GM23248 (cell line): ENCODE results near the gene NEGR1. TPM values are rescaled to one million over a fixed set of nuclear protein-coding genes. Genes with fewer than 3 reads are reported as not detected.

ENCODE experiments used
- DNase-seq: peaks from one replicate; pipeline ENCODE4 v3.0.0-alpha.2; 2015
- H2AFZ ChIP-seq: fragments of 200-600 bp; sonication (generic); 2 replicates; pipeline ENCODE4 v1.6.1; 2016; ENCODE audit warnings: antibody characterized with exemption
- H3F3A ChIP-seq: fragments of 200-600 bp; sonication (generic); 2 replicates; pipeline ENCODE4 v1.6.1; 2016; ENCODE audit warnings: mild to moderate bottlenecking, antibody characterized with exemption, mixed run types; ENCODE audit not compliant: insufficient read depth
- H3K27ac ChIP-seq: fragments of 200-600 bp; sonication (generic); 2 replicates; pipeline ENCODE4 v1.5.1; 2016; ENCODE audit warnings: mild to moderate bottlenecking
- H3K27me3 ChIP-seq: fragments of 200-600 bp; sonication (generic); replicated peaks from 2 replicates; pipeline ENCODE4 v1.6.1; 2016; ENCODE audit warnings: mild to moderate bottlenecking; ENCODE audit not compliant: insufficient read depth
- H3K36me3 ChIP-seq: fragments of 200-600 bp; sonication (generic); 2 replicates; pipeline ENCODE4 v1.6.1; 2016; ENCODE audit warnings: low read depth, mild to moderate bottlenecking
- H3K4me1 ChIP-seq: fragments of 200-600 bp; sonication (generic); 2 replicates; pipeline ENCODE4 v1.6.1; 2016; ENCODE audit warnings: mild to moderate bottlenecking; ENCODE audit not compliant: insufficient read depth
- H3K4me2 ChIP-seq: fragments of 200-600 bp; sonication (generic); one replicate; pipeline ENCODE4 v1.6.1; 2016; ENCODE audit warnings: mild to moderate bottlenecking; ENCODE audit not compliant: unreplicated experiment
- H3K4me3 ChIP-seq: fragments of 200-600 bp; sonication (generic); 2 replicates; pipeline ENCODE4 v1.5.1; 2016; ENCODE audit warnings: mild to moderate bottlenecking
- H3K79me2 ChIP-seq: fragments of 200-600 bp; sonication (generic); 2 replicates; pipeline ENCODE4 v1.6.1; 2016; ENCODE audit warnings: mild to moderate bottlenecking; ENCODE audit not compliant: insufficient read depth
- H3K9ac ChIP-seq: fragments of 200-600 bp; sonication (generic); 2 replicates; pipeline ENCODE4 v1.6.1; 2016; ENCODE audit warnings: mild to moderate bottlenecking
- H3K9me2 ChIP-seq: fragments of 200-600 bp; sonication (generic); 2 replicates; pipeline ENCODE4 v1.6.1; 2016; ENCODE audit warnings: mixed run types, mild to moderate bottlenecking, moderate library complexity; ENCODE audit not compliant: insufficient read depth
- H3K9me3 ChIP-seq: fragments of 200-600 bp; sonication (generic); one replicate; pipeline ENCODE4 v1.6.1; 2017; ENCODE audit warnings: low read depth
- H4K20me1 ChIP-seq: fragments of 200-600 bp; sonication (generic); 2 replicates; pipeline ENCODE4 v1.6.0; 2016; ENCODE audit not compliant: insufficient read depth
- EZH2 ChIP-seq: fragments of 200-600 bp; sonication (generic); IDR thresholded peaks from 2 replicates; pipeline ENCODE4 v1.6.1; 2018; ENCODE audit warnings: antibody characterized with exemption, mild to moderate bottlenecking; ENCODE audit not compliant: insufficient read depth, poor library complexity, severe bottlenecking
- EZH2phosphoT487 ChIP-seq: fragments of 200-600 bp; sonication (generic); IDR thresholded peaks from 2 replicates; pipeline ENCODE4 v1.6.1; 2018; ENCODE audit warnings: antibody characterized with exemption, moderate library complexity, mild to moderate bottlenecking, low read depth; ENCODE audit not compliant: insufficient read depth
- WGBS, 2 experiments: methylation state at CpG; one replicate each; pipeline ENCODE4 v1.1.6; 2015 to 2017; ENCODE audit warnings: low lambda C conversion rate in 2 of 2, low coverage in 1 of 2; ENCODE audit errors: missing lambda C conversion rate in 2 of 2; 5-methylcytosine and 5-hydroxymethylcytosine counted together
- in situ Hi-C: fragments of 300-500 bp; cut with MboI; formaldehyde crosslinking; loops from 2 replicates; pipeline ENCODE4 v1.15.0; 2020
- polyA plus RNA-seq: library from polyadenylated mRNA; unstranded; fragments of >200 nt; fragmentation: Nextera tagmentation; extraction: Ambion mirVana; gene quantifications from 2 replicates; pipeline ENCODE4 v1.2.1, GENCODE V29; 2016
- total RNA-seq: library from RNA; depleted of rRNA; stranded (reverse); fragments of >200 nt; shearing (Covaris generic); gene quantifications from 2 replicates; pipeline ENCODE4 v1.2.3, GENCODE V29; 2014

Gene NEGR1
- total and polyA plus RNA-seq, 2 experiments from 2014 or later: 14.3 to 15.7 TPM

DNA sequence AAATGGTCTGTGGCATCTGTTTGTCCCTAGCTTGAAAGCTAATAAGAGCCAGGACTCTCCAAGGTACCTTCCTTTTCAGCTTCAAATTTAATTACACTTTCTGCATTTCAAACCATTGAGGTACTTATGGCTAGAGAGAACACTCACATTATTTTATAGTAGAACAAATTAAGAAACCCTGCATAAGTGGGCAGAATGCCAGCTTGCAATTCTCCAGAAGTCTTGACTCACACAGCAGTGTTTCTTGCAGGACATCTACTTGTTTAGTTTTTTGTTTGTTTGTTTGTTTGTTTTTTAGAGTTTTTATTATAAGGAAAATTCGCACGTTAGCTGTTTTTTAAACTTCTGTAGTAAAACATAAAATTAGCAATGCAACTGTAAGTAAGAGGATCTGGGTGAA is 397.2 kb downstream of the NEGR1 start:
- H3K9me2 ChIP-seq: no peaks in the 10 kb centered on the region
- TF ChIP-seq EZH2phosphoT487 (no peak), EZH2 (no peak)
- no peak overlapping the region for H3K4me2 ChIP-seq
- no peak overlapping the region for H3K27ac ChIP-seq
- H3K4me3 ChIP-seq: no peak overlapping the region
- H3K36me3 ChIP-seq: no peaks in the 10 kb centered on the region
- H3K27me3 ChIP-seq: no peaks in the 10 kb centered on the region
- H3K9ac ChIP-seq: no peak overlapping the region
- H3K4me1 ChIP-seq: no peaks in the 10 kb centered on the region
- peak; percentile 5 for DNase-seq
- H4K20me1 ChIP-seq: no peaks in the 10 kb centered on the region
- WGBS, 2 experiments: 72 to 90% methylated on average over 2 of the region's 2 CpGs
- no peaks in the 10 kb centered on the region for H3K79me2 ChIP-seq
- in situ Hi-C loops: no loop called here
- no peaks in the 10 kb centered on the region for H3F3A ChIP-seq
- no peaks in the 10 kb centered on the region for H3K9me3 ChIP-seq
- no peak overlapping the region for H2AFZ ChIP-seq

DNA sequence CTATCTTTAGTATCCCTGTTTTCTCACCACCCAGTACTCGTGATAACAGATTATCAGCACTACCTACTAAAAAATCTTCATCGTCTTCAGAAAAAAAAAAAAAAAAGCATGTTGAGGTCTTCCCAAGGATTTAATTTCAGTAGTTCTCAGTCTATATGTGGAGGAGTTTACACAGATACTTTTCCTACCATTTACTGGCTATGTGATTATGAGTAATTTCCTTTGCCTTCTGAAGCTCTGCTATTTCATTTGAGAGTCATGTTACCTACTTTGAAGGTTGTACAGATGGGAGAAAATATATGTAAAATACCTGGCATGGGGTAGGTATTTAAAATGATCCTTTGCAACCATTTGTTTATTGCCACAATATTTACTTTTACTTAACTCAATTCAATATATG is 399.7 kb downstream of the NEGR1 start:
- Histone ChIP-seq H3K4me1 (peaks cover 11% of the 10 kb centered on the region; the same call in 1 of the 2 replicates), H3K9me2 (no peaks in the 10 kb centered on the region), H4K20me1 (no peaks in the 10 kb centered on the region), H3F3A (no peaks in the 10 kb centered on the region), H3K9me3 (no peaks in the 10 kb centered on the region), H3K27me3 (no peaks in the 10 kb centered on the region), H3K36me3 (no peaks in the 10 kb centered on the region), H3K27ac (no peak overlapping the region), H3K79me2 (no peaks in the 10 kb centered on the region), H3K4me2 (no peak overlapping the region), H2AFZ (no peak overlapping the region), H3K9ac (no peak overlapping the region), H3K4me3 (no peak overlapping the region)
- TF ChIP-seq EZH2 (no peak), EZH2phosphoT487 (no peak)
- no peak for DNase-seq
- WGBS, 2 experiments: 85 to 86% methylated on average over 2 of the region's 2 CpGs
- in situ Hi-C loops: no loop called here

DNA sequence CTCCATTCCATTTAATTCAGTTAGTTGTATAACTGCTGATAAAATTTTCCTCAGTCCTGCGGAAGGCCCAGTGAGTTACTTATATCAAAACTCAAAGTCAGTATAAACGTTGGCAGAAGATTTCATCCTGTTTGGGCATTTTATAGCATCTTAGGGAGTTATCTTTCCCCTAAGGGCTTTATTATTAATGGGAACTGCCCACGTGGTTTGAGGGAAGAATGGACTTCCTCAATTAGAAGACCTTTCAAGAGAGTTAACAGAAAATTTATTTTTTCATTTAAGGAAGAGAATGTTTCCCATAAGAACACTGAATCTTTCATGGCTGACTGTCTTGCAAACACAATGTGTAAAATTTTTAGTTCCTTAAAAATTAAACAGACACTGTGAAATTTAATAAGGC is 400.1 kb downstream of the NEGR1 start:
- no peaks in the 10 kb centered on the region for H3K79me2 ChIP-seq
- no peak for TF ChIP-seq EZH2phosphoT487
- no peak for TF ChIP-seq EZH2
- DNase-seq: no peak
- H3K4me1 ChIP-seq: peaks cover 11% of the 10 kb centered on the region; the same call in 1 of the 2 replicates
- no peaks in the 10 kb centered on the region for H3K9me3 ChIP-seq
- no peaks in the 10 kb centered on the region for H3K9me2 ChIP-seq
- no peaks in the 10 kb centered on the region for H3K36me3 ChIP-seq
- no peaks in the 10 kb centered on the region for H4K20me1 ChIP-seq
- H3F3A ChIP-seq: no peaks in the 10 kb centered on the region
- H3K9ac ChIP-seq: no peak overlapping the region
- H3K4me2 ChIP-seq: no peak overlapping the region
- no peaks in the 10 kb centered on the region for H3K27me3 ChIP-seq
- no peak overlapping the region for H3K4me3 ChIP-seq
- no peak overlapping the region for H2AFZ ChIP-seq
- H3K27ac ChIP-seq: no peak overlapping the region
- WGBS, 2 experiments: 71 to 82% methylated on average over 3 of the region's 3 CpGs
- in situ Hi-C loops: no loop called here

DNA sequence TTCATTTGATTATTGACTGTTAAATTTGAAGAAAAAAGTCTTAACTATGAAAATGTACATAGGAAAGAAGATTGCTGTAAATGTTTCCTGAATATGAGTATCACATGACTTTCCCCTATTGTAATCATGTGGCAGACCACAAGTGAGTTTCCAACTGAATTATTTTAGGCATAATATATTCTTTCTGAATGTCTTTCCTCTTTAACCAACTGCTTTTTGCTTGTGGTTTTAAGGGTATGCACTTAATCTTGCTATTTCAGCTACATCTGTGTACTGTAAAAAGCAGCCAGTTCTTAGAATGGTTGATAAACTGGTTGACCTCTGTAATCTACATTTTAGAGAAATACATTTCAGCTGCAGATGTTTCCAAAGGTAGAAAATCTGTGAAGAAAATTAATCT is 400.7 kb downstream of the NEGR1 start:
- DNase-seq: no peak
- H3F3A ChIP-seq: no peaks in the 10 kb centered on the region
- in situ Hi-C loops: no loop called here
- H3K9me3 ChIP-seq: no peaks in the 10 kb centered on the region
- H3K9ac ChIP-seq: no peak overlapping the region
- no peaks in the 10 kb centered on the region for H3K79me2 ChIP-seq
- no peaks in the 10 kb centered on the region for H4K20me1 ChIP-seq
- H3K9me2 ChIP-seq: no peaks in the 10 kb centered on the region
- H3K27ac ChIP-seq: no peak overlapping the region
- H3K4me2 ChIP-seq: no peak overlapping the region
- no peak overlapping the region for H2AFZ ChIP-seq
- H3K4me3 ChIP-seq: no peak overlapping the region
- peaks cover 11% of the 10 kb centered on the region; the same call in 1 of the 2 replicates for H3K4me1 ChIP-seq
- no peaks in the 10 kb centered on the region for H3K36me3 ChIP-seq
- H3K27me3 ChIP-seq: no peaks in the 10 kb centered on the region
- TF ChIP-seq EZH2: no peak
- TF ChIP-seq EZH2phosphoT487: no peak

DNA sequence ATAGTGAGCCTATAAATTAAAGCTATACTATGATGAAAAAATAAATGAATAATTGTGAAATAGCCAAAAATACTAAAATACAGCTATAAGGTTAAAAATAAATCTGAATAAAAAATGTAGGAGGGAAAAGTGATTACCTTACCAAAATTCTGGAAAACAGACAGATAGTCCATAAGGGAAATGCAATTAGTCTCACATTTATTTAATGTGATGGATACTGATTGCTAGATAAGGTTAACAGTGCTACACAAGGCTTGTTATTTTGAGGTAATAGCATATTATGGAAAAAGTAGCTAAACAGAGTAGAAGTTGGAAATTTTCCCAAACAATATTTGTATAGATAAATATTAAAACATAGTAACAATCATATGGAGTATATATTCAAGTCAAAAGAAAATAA is 413.0 kb downstream of the NEGR1 start:
- H3F3A ChIP-seq: no peaks in the 10 kb centered on the region
- no peaks in the 10 kb centered on the region for H4K20me1 ChIP-seq
- H3K4me3 ChIP-seq: no peak overlapping the region
- H3K4me1 ChIP-seq: no peaks in the 10 kb centered on the region
- no peaks in the 10 kb centered on the region for H3K36me3 ChIP-seq
- no peak overlapping the region for H3K9ac ChIP-seq
- in situ Hi-C loops: no loop called here
- DNase-seq: no peak
- no peak overlapping the region for H2AFZ ChIP-seq
- H3K9me2 ChIP-seq: no peaks in the 10 kb centered on the region
- no peak overlapping the region for H3K4me2 ChIP-seq
- no peak for TF ChIP-seq EZH2
- no peak for TF ChIP-seq EZH2phosphoT487
- H3K27me3 ChIP-seq: no peaks in the 10 kb centered on the region
- no peaks in the 10 kb centered on the region for H3K9me3 ChIP-seq
- H3K27ac ChIP-seq: no peak overlapping the region
- H3K79me2 ChIP-seq: no peaks in the 10 kb centered on the region
